ENCODE results near the gene CRAMP1. TPM values are rescaled to one million over a fixed set of nuclear protein-coding genes. Genes with fewer than 3 reads are reported as not detected.
A peak's percentile ranks its signal among the peaks of the same experiment; 100 is the strongest.

CRAMP1 gene
- total and polyA plus RNA-seq, 12 donors: 4.3 to 19.0 (median 9.9) TPM

DNA sequence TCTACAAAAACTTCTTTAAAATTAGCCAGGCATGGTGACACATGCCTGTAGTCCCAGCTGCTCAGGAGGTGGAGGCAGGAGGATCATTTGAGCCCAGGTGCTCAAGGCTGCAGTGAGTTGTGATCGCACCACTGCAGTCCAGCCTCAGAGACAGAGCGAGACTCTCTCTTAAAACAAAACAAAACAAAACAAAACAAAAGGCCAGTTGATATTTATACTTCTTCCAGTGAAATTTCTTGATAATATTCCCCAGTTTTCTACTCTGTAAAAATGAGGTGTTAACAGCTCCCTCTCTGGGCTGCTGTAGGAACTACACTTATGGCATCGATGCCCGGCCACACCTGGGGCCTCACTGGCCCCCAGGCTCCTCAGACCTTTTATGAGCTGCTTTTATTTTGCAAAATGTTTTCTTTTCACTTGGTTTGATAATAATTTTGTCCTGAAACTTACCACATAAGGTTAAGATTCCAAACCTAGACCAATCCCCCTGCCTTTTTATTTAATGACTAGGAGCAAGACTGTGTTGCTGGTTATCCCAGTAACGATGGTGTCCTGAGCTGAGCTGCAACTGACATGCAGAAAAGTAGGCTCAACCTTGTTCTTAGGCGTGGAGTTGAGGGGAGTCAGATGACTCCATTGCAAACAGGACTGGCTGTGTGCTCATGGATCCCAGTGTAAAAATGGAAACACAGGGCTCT lies 111.4 kb downstream of the CRAMP1 start:
- Histone ChIP-seq H3K36me3 (replicated peaks in 1 of 2) (peaks cover 0 to 31% of the 10 kb centered on the region in 2 donors), H3K4me3 (no peak overlapping the region), H3K27ac (peak overlapping the region in 3 of 5 donors; percentile 68 to 78 (median 76)), H3K4me1 (replicated peaks in 1 of 2) (peaks cover 10 to 23% of the 10 kb centered on the region in 2 donors), H3K27me3 (no peaks in the 10 kb centered on the region), H3K9me3 (replicated peaks in 1 of 3) (no peaks in the 10 kb centered on the region)
- WGBS, 4 donors: 28 to 40% (median 31%) methylated on average over 6 of the region's 6 CpGs
- DNase-seq: peak; percentile 36 to 77 (median 54)
- intact Hi-C loops (cut with DNase I): no loop called here
- TF ChIP-seq, protein P1, sequence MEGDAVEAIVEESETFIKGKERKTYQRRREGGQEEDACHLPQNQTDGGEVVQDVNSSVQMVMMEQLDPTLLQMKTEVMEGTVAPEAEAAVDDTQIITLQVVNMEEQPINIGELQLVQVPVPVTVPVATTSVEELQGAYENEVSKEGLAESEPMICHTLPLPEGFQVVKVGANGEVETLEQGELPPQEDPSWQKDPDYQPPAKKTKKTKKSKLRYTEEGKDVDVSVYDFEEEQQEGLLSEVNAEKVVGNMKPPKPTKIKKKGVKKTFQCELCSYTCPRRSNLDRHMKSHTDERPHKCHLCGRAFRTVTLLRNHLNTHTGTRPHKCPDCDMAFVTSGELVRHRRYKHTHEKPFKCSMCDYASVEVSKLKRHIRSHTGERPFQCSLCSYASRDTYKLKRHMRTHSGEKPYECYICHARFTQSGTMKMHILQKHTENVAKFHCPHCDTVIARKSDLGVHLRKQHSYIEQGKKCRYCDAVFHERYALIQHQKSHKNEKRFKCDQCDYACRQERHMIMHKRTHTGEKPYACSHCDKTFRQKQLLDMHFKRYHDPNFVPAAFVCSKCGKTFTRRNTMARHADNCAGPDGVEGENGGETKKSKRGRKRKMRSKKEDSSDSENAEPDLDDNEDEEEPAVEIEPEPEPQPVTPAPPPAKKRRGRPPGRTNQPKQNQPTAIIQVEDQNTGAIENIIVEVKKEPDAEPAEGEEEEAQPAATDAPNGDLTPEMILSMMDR (IDR thresholded peaks at IDR 0.05): peak; percentile 63 to 81 (median 72)
- TF ChIP-seq POLR2A (IDR thresholded peaks at IDR 0.05): no peak

DNA sequence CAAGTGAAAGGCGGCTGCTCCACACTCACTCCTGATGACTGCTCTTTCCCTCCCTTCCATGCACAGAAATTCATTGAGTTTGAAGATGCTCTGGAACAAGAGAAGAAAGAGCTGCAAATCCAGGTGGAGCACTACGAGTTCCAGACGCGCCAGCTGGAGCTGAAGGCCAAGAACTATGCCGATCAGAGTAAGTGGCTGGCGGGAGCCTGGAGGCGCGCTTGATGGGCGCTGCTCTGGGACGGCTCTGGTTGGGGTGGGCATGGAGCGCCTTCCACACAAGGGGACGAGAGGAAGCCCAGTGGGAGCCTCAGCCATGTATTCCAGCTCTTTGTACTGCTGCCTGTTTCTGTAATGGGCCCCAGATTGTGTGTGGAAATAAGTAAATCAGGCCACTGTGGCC lies 112.3 kb downstream of the CRAMP1 start:
- no peak overlapping the region for H3K4me3 ChIP-seq
- intact Hi-C loops (cut with DNase I): no loop called here
- peaks cover 10 to 23% of the 10 kb centered on the region in 2 donors for H3K4me1 ChIP-seq (replicated peaks in 1 of 2)
- TF ChIP-seq POLR2A (IDR thresholded peaks at IDR 0.05): no peak
- TF ChIP-seq, protein P1 (IDR thresholded peaks at IDR 0.05): no peak
- DNase-seq: no peak
- no peaks in the 10 kb centered on the region for H3K9me3 ChIP-seq (replicated peaks in 1 of 3)
- H3K27me3 ChIP-seq: no peaks in the 10 kb centered on the region
- 90 to 94% (median 92%) methylated on average over 7 to 12 of the region's 12 CpGs for WGBS, 4 donors
- no peak overlapping the region for H3K27ac ChIP-seq
- H3K36me3 ChIP-seq (replicated peaks in 1 of 2): peaks cover 0 to 39% of the 10 kb centered on the region in 2 donors

DNA sequence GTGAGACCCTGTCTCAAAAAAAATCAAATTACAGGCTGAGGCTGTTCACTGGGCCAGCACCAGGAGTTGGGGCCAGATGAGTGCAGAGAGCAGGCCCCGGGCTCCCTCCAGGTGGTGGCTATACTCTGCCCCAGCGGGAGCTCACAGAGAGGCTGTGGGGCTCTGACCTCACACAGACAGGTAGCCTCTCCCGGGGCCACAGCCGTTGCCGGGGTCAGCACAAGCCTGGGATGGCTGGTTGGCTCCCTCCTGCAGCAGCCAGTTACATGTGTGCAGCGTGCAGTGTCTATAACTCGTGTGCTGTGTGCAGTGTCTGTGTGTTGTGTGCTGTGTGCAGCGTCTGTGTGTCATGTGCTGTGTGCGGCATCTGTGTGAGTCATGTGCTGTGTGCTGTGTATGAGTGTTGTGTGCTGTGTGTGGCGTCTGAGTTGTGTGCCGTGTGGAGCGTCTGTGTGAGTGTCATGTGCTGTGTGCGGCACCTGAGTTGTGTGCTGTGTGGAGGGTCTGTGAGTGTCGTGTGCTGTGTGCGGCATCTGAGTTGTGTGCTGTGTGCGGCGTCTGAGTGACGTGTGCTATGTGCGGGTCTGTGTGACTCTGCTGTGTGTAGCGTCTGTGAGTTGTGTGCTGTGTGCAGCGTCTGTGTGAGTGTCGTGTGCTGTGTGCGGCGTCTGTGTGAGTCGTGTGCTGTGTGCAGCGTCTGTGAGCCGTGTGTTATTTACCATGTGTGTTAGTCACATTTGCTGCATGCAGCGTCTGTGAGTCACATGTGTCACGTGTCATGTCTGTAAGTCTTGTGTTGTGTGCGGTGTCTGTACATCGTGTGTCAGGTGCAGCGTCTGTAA lies 114.7 kb downstream of the CRAMP1 start:
- Histone ChIP-seq H3K27ac (no peak overlapping the region), H3K27me3 (no peaks in the 10 kb centered on the region), H3K4me3 (no peak overlapping the region), H3K36me3 (replicated peaks in 1 of 2) (peaks cover 0 to 42% of the 10 kb centered on the region in 2 donors), H3K9me3 (replicated peaks in 1 of 3) (no peaks in the 10 kb centered on the region), H3K4me1 (replicated peaks in 1 of 2) (peaks cover 10 to 20% of the 10 kb centered on the region in 2 donors)
- TF ChIP-seq, protein P1 (IDR thresholded peaks at IDR 0.05): no peak
- no peak for TF ChIP-seq POLR2A (IDR thresholded peaks at IDR 0.05)
- intact Hi-C loops (cut with DNase I): no loop called here
- DNase-seq: no peak
- 92 to 93% (median 92%) methylated on average over 22 to 32 of the region's 32 CpGs for WGBS, 4 donors

Other genes with a start within 250 kb of the CRAMP1 start
- 100 to 1,000 TPM in 1 of 9 donors, 10 to 100 TPM in 8; 11.5 to 174 (median 36.9) TPM for gene UNKL, start 197.7 kb upstream of the CRAMP1 start, total RNA-seq
- 10 to 100 TPM; 10.1 to 27.9 (median 11.8) TPM for gene UNKL, start 197.7 kb upstream of the CRAMP1 start, polyA plus RNA-seq
- 10 to 100 TPM; 16.9 to 48.2 (median 21.8) TPM for gene UQCC4, start 191.6 kb upstream of the CRAMP1 start, total RNA-seq
- gene UQCC4, start 191.6 kb upstream of the CRAMP1 start, polyA plus RNA-seq: 10 to 100 TPM; 13.2 to 21.0 (median 15.7) TPM
- under 1 TPM in 1 of 9 donors, not detected in 8; 0.69 TPM for gene PERCC1, start 181.3 kb upstream of the CRAMP1 start, total RNA-seq
- gene PERCC1, start 181.3 kb upstream of the CRAMP1 start, polyA plus RNA-seq: not detected
- 1 to 10 TPM in 4 of 9 donors, under 1 TPM in 5; 0.28 to 3.1 (median 0.89) TPM for gene CCDC154, start 167.8 kb upstream of the CRAMP1 start, total RNA-seq
- gene CCDC154, start 167.8 kb upstream of the CRAMP1 start, polyA plus RNA-seq: 10 to 100 TPM in 2 of 3 donors, not detected in 1; 10.7 to 39.7 TPM
- gene CLCN7, start 137.3 kb upstream of the CRAMP1 start, total RNA-seq: 100 to 1,000 TPM in 5 of 9 donors, 10 to 100 TPM in 4; 27.2 to 243 (median 121) TPM
- 100 to 1,000 TPM in 2 of 3 donors, 10 to 100 TPM in 1; 25.3 to 369 (median 133) TPM for gene CLCN7, start 137.3 kb upstream of the CRAMP1 start, polyA plus RNA-seq
- 1 to 10 TPM in 2 of 9 donors, under 1 TPM in 4, not detected in 3; 0.39 to 1.4 (median 0.61) TPM for gene PTX4, start 123.4 kb upstream of the CRAMP1 start, total RNA-seq
- under 1 TPM in 2 of 3 donors, not detected in 1; 0.16 to 0.17 TPM for gene PTX4, start 123.4 kb upstream of the CRAMP1 start, polyA plus RNA-seq
- gene TELO2, start 119.0 kb upstream of the CRAMP1 start, total RNA-seq: 10 to 100 TPM in 8 of 9 donors, 1 to 10 TPM in 1; 9.7 to 53.7 (median 22.8) TPM
- gene TELO2, start 119.0 kb upstream of the CRAMP1 start, polyA plus RNA-seq: 100 to 1,000 TPM in 1 of 3 donors, 10 to 100 TPM in 1, 1 to 10 TPM in 1; 1.3 to 173 (median 96.0) TPM
- gene TMEM204, start 78.7 kb upstream of the CRAMP1 start, total RNA-seq: 10 to 100 TPM; 11.4 to 77.2 (median 25.3) TPM
- 10 to 100 TPM in 2 of 3 donors, 1 to 10 TPM in 1; 7.4 to 30.7 (median 26.6) TPM for gene TMEM204, start 78.7 kb upstream of the CRAMP1 start, polyA plus RNA-seq
- gene IFT140, start 288 bp upstream of the CRAMP1 start, total RNA-seq: 10 to 100 TPM; 12.0 to 46.4 (median 27.3) TPM
- gene IFT140, start 288 bp upstream of the CRAMP1 start, polyA plus RNA-seq: 10 to 100 TPM in 2 of 3 donors, 1 to 10 TPM in 1; 6.6 to 62.7 (median 31.3) TPM
- 10 to 100 TPM; 11.9 to 50.5 (median 34.9) TPM for gene JPT2, start 65.9 kb downstream of the CRAMP1 start, total RNA-seq
- gene JPT2, start 65.9 kb downstream of the CRAMP1 start, polyA plus RNA-seq: 10 to 100 TPM; 12.1 to 49.4 (median 12.7) TPM
- gene MAPK8IP3, start 93.8 kb downstream of the CRAMP1 start, total RNA-seq: 10 to 100 TPM; 30.1 to 97.1 (median 50.5) TPM
- gene MAPK8IP3, start 93.8 kb downstream of the CRAMP1 start, polyA plus RNA-seq: 100 to 1,000 TPM in 2 of 3 donors, 10 to 100 TPM in 1; 12.1 to 430 (median 147) TPM
- 100 to 1,000 TPM in 8 of 9 donors, 10 to 100 TPM in 1; 82.5 to 319 (median 168) TPM for gene NME3, start 159.2 kb downstream of the CRAMP1 start, total RNA-seq
- 1,000 to 10,000 TPM in 1 of 3 donors, 100 to 1,000 TPM in 1, under 1 TPM in 1; 0.95 to 1,073 (median 860) TPM for gene NME3, start 159.2 kb downstream of the CRAMP1 start, polyA plus RNA-seq
- gene EME2, start 160.4 kb downstream of the CRAMP1 start, total RNA-seq: 10 to 100 TPM in 5 of 9 donors, 1 to 10 TPM in 4; 5.7 to 30.6 (median 16.1) TPM
- gene EME2, start 160.4 kb downstream of the CRAMP1 start, polyA plus RNA-seq: 10 to 100 TPM in 2 of 3 donors, 1 to 10 TPM in 1; 1.8 to 90.7 (median 38.0) TPM
- 100 to 1,000 TPM; 130 to 226 (median 143) TPM for gene MRPS34, start 160.8 kb downstream of the CRAMP1 start, total RNA-seq
- gene MRPS34, start 160.8 kb downstream of the CRAMP1 start, polyA plus RNA-seq: 100 to 1,000 TPM in 1 of 3 donors, 10 to 100 TPM in 2; 84.3 to 113 (median 95.6) TPM
- gene SPSB3, start 170.2 kb downstream of the CRAMP1 start, total RNA-seq: 100 to 1,000 TPM in 5 of 9 donors, 10 to 100 TPM in 4; 44.0 to 158 (median 105) TPM
- gene SPSB3, start 170.2 kb downstream of the CRAMP1 start, polyA plus RNA-seq: 100 to 1,000 TPM in 2 of 3 donors, 1 to 10 TPM in 1; 8.3 to 297 (median 238) TPM
- 100 to 1,000 TPM in 4 of 9 donors, 10 to 100 TPM in 5; 51.3 to 252 (median 78.9) TPM for gene NUBP2, start 170.6 kb downstream of the CRAMP1 start, total RNA-seq
- gene NUBP2, start 170.6 kb downstream of the CRAMP1 start, polyA plus RNA-seq: 10 to 100 TPM in 2 of 3 donors, 1 to 10 TPM in 1; 3.0 to 84.8 (median 78.6) TPM
- 1 to 10 TPM in 2 of 9 donors, under 1 TPM in 6, not detected in 1; 0.11 to 3.9 (median 0.23) TPM for gene IGFALS, start 181.3 kb downstream of the CRAMP1 start, total RNA-seq
- gene IGFALS, start 181.3 kb downstream of the CRAMP1 start, polyA plus RNA-seq: under 1 TPM in 2 of 3 donors, not detected in 1; 0.67 to 0.97 TPM
- 100 to 1,000 TPM in 8 of 9 donors, 10 to 100 TPM in 1; 77.1 to 318 (median 182) TPM for gene HAGH, start 214.5 kb downstream of the CRAMP1 start, total RNA-seq
- 100 to 1,000 TPM in 2 of 3 donors, 10 to 100 TPM in 1; 75.3 to 213 (median 138) TPM for gene HAGH, start 214.5 kb downstream of the CRAMP1 start, polyA plus RNA-seq
- gene FAHD1, start 214.8 kb downstream of the CRAMP1 start, total RNA-seq: 100 to 1,000 TPM in 1 of 9 donors, 10 to 100 TPM in 8; 38.7 to 140 (median 51.9) TPM
- gene FAHD1, start 214.8 kb downstream of the CRAMP1 start, polyA plus RNA-seq: 10 to 100 TPM; 15.2 to 60.4 (median 19.9) TPM

All from adrenal gland (tissue), 12 donors.